CD4-positive, alpha-beta T cell treated with Interleukin-2 at 100 ng/mL for 4 hours (primary cell): Measurements from ENCODE around the gene PRPF39.
A peak's percentile ranks its signal among the peaks of the same experiment; 100 is the strongest.

Source experiments
- DNase-seq: peaks from one replicate; pipeline ENCODE4 v3.0.0-alpha.2; 2020; ENCODE audit warnings: low spot score

Gene PRPF39

GRCh38 chr14:45082420-45082819 lies 1.5 kb upstream of the PRPF39 start:
- no peak for DNase-seq

- no peak for DNase-seq
Observed at GRCh38 chr14:45083617-45083975, 320 bp upstream of the PRPF39 start.

GRCh38 chr14:45084946-45085346 lies 1.0 kb downstream of the PRPF39 start:
- DNase-seq, result no peak

- peak; percentile 65 for DNase-seq
Observed at GRCh38 chr14:45089813-45090212, 5.9 kb downstream of the PRPF39 start.

- DNase-seq, result no peak
Observed at GRCh38 chr14:45091710-45092109, 7.8 kb downstream of the PRPF39 start.

- no peak for DNase-seq
Observed at GRCh38 chr14:45094275-45094674, 10.4 kb downstream of the PRPF39 start.

GRCh38 chr14:45095143-45095542 lies 11.2 kb downstream of the PRPF39 start:
- DNase-seq, result no peak

GRCh38 chr14:45096218-45096617 lies 12.3 kb downstream of the PRPF39 start:
- DNase-seq, result no peak

- no peak for DNase-seq
Observed at GRCh38 chr14:45103806-45104205, 19.9 kb downstream of the PRPF39 start.

GRCh38 chr14:45104561-45104960 lies 20.6 kb downstream of the PRPF39 start:
- no peak for DNase-seq

- no peak for DNase-seq
Observed at GRCh38 chr14:45112896-45113781, 29.2 kb downstream of the PRPF39 start.

- no peak for DNase-seq
Observed at GRCh38 chr14:45114327-45114726, 30.4 kb downstream of the PRPF39 start.

GRCh38 chr14:45118594-45118993 lies 34.7 kb downstream of the PRPF39 start:
- DNase-seq, result no peak

GRCh38 chr14:45120096-45120495 lies 36.2 kb downstream of the PRPF39 start:
- no peak for DNase-seq

GRCh38 chr14:45123271-45123670 lies 39.4 kb downstream of the PRPF39 start:
- DNase-seq, result no peak

GRCh38 chr14:45125754-45126153 lies 41.8 kb downstream of the PRPF39 start:
- no peak for DNase-seq

- no peak for DNase-seq
Observed at GRCh38 chr14:45128963-45129629, 45.2 kb downstream of the PRPF39 start.

GRCh38 chr14:45133683-45134050 lies 49.8 kb downstream of the PRPF39 start:
- DNase-seq, result no peak

- DNase-seq, result peak; percentile 98
Observed at GRCh38 chr14:45134051-45134958, 50.4 kb downstream of the PRPF39 start, which contains the start of gene FKBP3. Gene FKBP3, minus strand, starts transcription at chr14:45134481. Its CDS starts 25 bp downstream, at chr14:45134456.

GRCh38 chr14:45135156-45135555 lies 51.2 kb downstream of the PRPF39 start:
- no peak for DNase-seq

- peak; percentile 95 for DNase-seq
Observed at GRCh38 chr14:45135659-45136395, 51.9 kb downstream of the PRPF39 start, which contains the start of gene FANCM. Gene FANCM, plus strand, starts transcription at chr14:45135930. Its CDS starts 102 bp downstream, at chr14:45136032.

- no peak for DNase-seq
Observed at GRCh38 chr14:45136399-45136798, 52.5 kb downstream of the PRPF39 start.
